ENCODE results near the gene CHCHD3.

Gene CHCHD3

GRCh38 chr7:132804849-132805485, 276.9 kb downstream of the CHCHD3 start:
- ATAC-seq = no peak
- TF ChIP-seq ZC3H10 (CRISPR knock-in tag; IDR thresholded peaks at IDR 0.05) = no peak
- TF ChIP-seq ZFP30 (CRISPR knock-in tag; IDR thresholded peaks at IDR 0.05) = no peak
- no peak for TF ChIP-seq CSDC2 (CRISPR knock-in tag; IDR thresholded peaks at IDR 0.05)
- TF ChIP-seq ARNTL (CRISPR knock-in tag; IDR thresholded peaks at IDR 0.05; ENCODE audit: borderline replicate concordance, low read depth) = no peak
- TF ChIP-seq ZNF70 (CRISPR knock-in tag; IDR thresholded peaks at IDR 0.05) = no peak
- no peak for TF ChIP-seq CSRNP3 (CRISPR knock-in tag; IDR thresholded peaks at IDR 0.05)
- no peak for TF ChIP-seq ZNF565 (CRISPR knock-in tag; conservative IDR thresholded peaks at IDR 0.05; ENCODE audit: low read depth)
- TF ChIP-seq ZFP3 (CRISPR knock-in tag; IDR thresholded peaks at IDR 0.05) = no peak
- TF ChIP-seq OSR1 (CRISPR knock-in tag; IDR thresholded peaks at IDR 0.05) = no peak
- TF ChIP-seq CREB5 (CRISPR knock-in tag; IDR thresholded peaks at IDR 0.05; ENCODE audit: low read depth) = no peak
- no peak for TF ChIP-seq ISL1 (CRISPR knock-in tag; IDR thresholded peaks at IDR 0.05)
- TF ChIP-seq RARB (CRISPR knock-in tag; IDR thresholded peaks at IDR 0.05) = no peak
- TF ChIP-seq TSHZ2 (CRISPR knock-in tag; IDR thresholded peaks at IDR 0.05) = no peak
- TF ChIP-seq ESRRG (CRISPR knock-in tag; IDR thresholded peaks at IDR 0.05) = no peak
- TF ChIP-seq BACH2 (CRISPR knock-in tag; IDR thresholded peaks at IDR 0.05; ENCODE audit: borderline replicate concordance) = no peak
- no peak for TF ChIP-seq SNAI2 (CRISPR knock-in tag; IDR thresholded peaks at IDR 0.05)
- no peak for TF ChIP-seq TCF4 (CRISPR knock-in tag; IDR thresholded peaks at IDR 0.05; ENCODE audit: borderline replicate concordance)
- TF ChIP-seq PPARA (CRISPR knock-in tag; IDR thresholded peaks at IDR 0.05; ENCODE audit: borderline replicate concordance) = no peak
- no peak for TF ChIP-seq POU6F1 (CRISPR knock-in tag; IDR thresholded peaks at IDR 0.05; ENCODE audit: borderline replicate concordance, low read depth)
- no peak for TF ChIP-seq TOX (CRISPR knock-in tag; IDR thresholded peaks at IDR 0.05; ENCODE audit: borderline replicate concordance)

GRCh38 chr7:132800522-132800921, 281.4 kb downstream of the CHCHD3 start:
- no peak for ATAC-seq
- no peak for TF ChIP-seq ZNF565 (CRISPR knock-in tag; conservative IDR thresholded peaks at IDR 0.05; ENCODE audit: low read depth)
- TF ChIP-seq ESRRG (CRISPR knock-in tag; IDR thresholded peaks at IDR 0.05) = no peak
- no peak for TF ChIP-seq ZNF70 (CRISPR knock-in tag; IDR thresholded peaks at IDR 0.05)
- TF ChIP-seq BACH2 (CRISPR knock-in tag; IDR thresholded peaks at IDR 0.05; ENCODE audit: borderline replicate concordance) = no peak
- TF ChIP-seq TSHZ2 (CRISPR knock-in tag; IDR thresholded peaks at IDR 0.05) = no peak
- no peak for TF ChIP-seq POU6F1 (CRISPR knock-in tag; IDR thresholded peaks at IDR 0.05; ENCODE audit: borderline replicate concordance, low read depth)
- TF ChIP-seq CREB5 (CRISPR knock-in tag; IDR thresholded peaks at IDR 0.05; ENCODE audit: low read depth) = no peak
- no peak for TF ChIP-seq TOX (CRISPR knock-in tag; IDR thresholded peaks at IDR 0.05; ENCODE audit: borderline replicate concordance)

All from SK-N-SH treated with all-trans-retinoic acid at 6 μM for 48 hours (cell line).